MM.1S (cell line): Measurements from ENCODE around the gene FHDC1.

Source experiments
- DNase-seq: peaks from one replicate; pipeline ENCODE4 v3.0.0-alpha.2; 2015
- H2AFZ ChIP-seq: fragments of 300-600 bp; sonication (generic); 2 replicates; pipeline ENCODE4 v1.6.0; 2016; ENCODE audit warnings: antibody characterized with exemption, low read length
- H3F3A ChIP-seq: fragments of 300-600 bp; sonication (generic); 2 replicates; pipeline ENCODE4 v1.6.1; 2016; ENCODE audit warnings: mild to moderate bottlenecking, antibody characterized with exemption, low read length, moderate library complexity, mixed read lengths; ENCODE audit not compliant: insufficient read depth
- H3K27ac ChIP-seq: fragments of 300-600 bp; sonication (generic); 2 replicates; pipeline ENCODE4 v1.5.1; 2016; ENCODE audit warnings: mild to moderate bottlenecking, low read length
- H3K27me3 ChIP-seq: fragments of 300-600 bp; sonication (generic); replicated peaks from 2 replicates; pipeline ENCODE4 v1.6.0; 2016; ENCODE audit warnings: low read length; ENCODE audit not compliant: insufficient read depth
- H3K36me3 ChIP-seq: fragments of 300-600 bp; sonication (generic); replicated peaks from 2 replicates; pipeline ENCODE4 v1.6.1; 2016; ENCODE audit warnings: mild to moderate bottlenecking, low read length, mixed read lengths; ENCODE audit not compliant: insufficient read depth
- H3K4me1 ChIP-seq: fragments of 300-600 bp; sonication (generic); 2 replicates; pipeline ENCODE4 v1.6.1; 2016; ENCODE audit warnings: low read length, mixed read lengths
- H3K4me2 ChIP-seq: fragments of 300-600 bp; sonication (generic); 2 replicates; pipeline ENCODE4 v1.6.0; 2016; ENCODE audit warnings: low read depth, low read length
- H3K4me3 ChIP-seq: fragments of 300-600 bp; sonication (generic); 2 replicates; pipeline ENCODE4 v1.5.1; 2016; ENCODE audit warnings: low read length, mixed read lengths
- H3K79me2 ChIP-seq: fragments of 300-600 bp; sonication (generic); 2 replicates; pipeline ENCODE4 v1.6.1; 2016; ENCODE audit warnings: mixed run types, low read length, mixed read lengths
- H3K9ac ChIP-seq: fragments of 300-600 bp; sonication (generic); 2 replicates; pipeline ENCODE4 v1.6.1; 2016; ENCODE audit warnings: low read length, mixed read lengths
- H3K9me2 ChIP-seq: fragments of 300-600 bp; sonication (generic); replicated peaks from 2 replicates; pipeline ENCODE4 v1.6.1; 2016; ENCODE audit warnings: mild to moderate bottlenecking, low read length, mixed read lengths; ENCODE audit not compliant: insufficient read depth
- H3K9me3 ChIP-seq: fragments of 300-600 bp; sonication (generic); replicated peaks from 2 replicates; pipeline ENCODE4 v1.6.1; 2016; ENCODE audit warnings: mild to moderate bottlenecking, low read length, mixed read lengths; ENCODE audit not compliant: insufficient read depth
- H4K20me1 ChIP-seq: fragments of 300-600 bp; sonication (generic); 2 replicates; pipeline ENCODE4 v1.6.1; 2016; ENCODE audit warnings: mild to moderate bottlenecking, low read length, moderate library complexity, mixed read lengths; ENCODE audit not compliant: insufficient read depth
- CTCF ChIP-seq: fragments of 300-600 bp; sonication (generic); IDR thresholded peaks from 2 replicates; pipeline ENCODE4 v1.5.1; 2016; ENCODE audit warnings: antibody characterized with exemption, low read length, mixed read lengths
- EZH2 ChIP-seq: fragments of 300-600 bp; sonication (generic); optimal IDR thresholded peaks from 2 replicates; pipeline ENCODE3; 2017; ENCODE audit warnings: low read depth, mild to moderate bottlenecking, antibody characterized with exemption, low read length, mixed read lengths
- EZH2phosphoT487 ChIP-seq: fragments of 300-600 bp; sonication (generic); IDR thresholded peaks from 2 replicates; pipeline ENCODE4 v1.6.1; 2018; ENCODE audit warnings: antibody characterized with exemption, low read length

FHDC1 gene

GRCh38 chr4:152950402-152951274 lies 14.5 kb downstream of the FHDC1 start:
- TF ChIP-seq EZH2phosphoT487 = no peak
- TF ChIP-seq CTCF = no peak
- TF ChIP-seq EZH2 = no peak
- Histone ChIP-seq H4K20me1 (no peaks in the 10 kb centered on the region), H3K9me3 (no peaks in the 10 kb centered on the region), H3K27me3 (no peaks in the 10 kb centered on the region), H3F3A (no peaks in the 10 kb centered on the region), H3K4me2 (no peak overlapping the region), H3K36me3 (no peaks in the 10 kb centered on the region), H2AFZ (no peak overlapping the region), H3K9me2 (no peaks in the 10 kb centered on the region), H3K4me1 (no peaks in the 10 kb centered on the region), H3K9ac (no peak overlapping the region), H3K27ac (no peak overlapping the region), H3K4me3 (no peak overlapping the region), H3K79me2 (no peaks in the 10 kb centered on the region)
- no peak for DNase-seq

GRCh38 chr4:152951348-152951747 lies 15.2 kb downstream of the FHDC1 start:
- no peaks in the 10 kb centered on the region for H3F3A ChIP-seq
- no peak for TF ChIP-seq EZH2phosphoT487
- no peak for TF ChIP-seq CTCF
- TF ChIP-seq EZH2 = no peak
- H2AFZ ChIP-seq = no peak overlapping the region
- H3K9me3 ChIP-seq = no peaks in the 10 kb centered on the region
- no peaks in the 10 kb centered on the region for H3K36me3 ChIP-seq
- no peaks in the 10 kb centered on the region for H3K4me1 ChIP-seq
- no peak overlapping the region for H3K9ac ChIP-seq
- H3K4me2 ChIP-seq = no peak overlapping the region
- no peaks in the 10 kb centered on the region for H3K9me2 ChIP-seq
- no peaks in the 10 kb centered on the region for H4K20me1 ChIP-seq
- DNase-seq = no peak
- no peak overlapping the region for H3K27ac ChIP-seq
- no peaks in the 10 kb centered on the region for H3K27me3 ChIP-seq
- no peak overlapping the region for H3K4me3 ChIP-seq
- H3K79me2 ChIP-seq = no peaks in the 10 kb centered on the region

GRCh38 chr4:152953514-152953913 lies 17.4 kb downstream of the FHDC1 start:
- no peak for DNase-seq
- Histone ChIP-seq H3K4me3 (no peak overlapping the region), H3K27ac (no peak overlapping the region), H2AFZ (no peak overlapping the region), H4K20me1 (no peaks in the 10 kb centered on the region), H3K9me2 (no peaks in the 10 kb centered on the region), H3K27me3 (no peaks in the 10 kb centered on the region), H3K36me3 (no peaks in the 10 kb centered on the region), H3K4me1 (no peaks in the 10 kb centered on the region), H3K9ac (no peak overlapping the region), H3F3A (no peaks in the 10 kb centered on the region), H3K4me2 (no peak overlapping the region), H3K79me2 (no peaks in the 10 kb centered on the region), H3K9me3 (no peaks in the 10 kb centered on the region)
- TF ChIP-seq CTCF (no peak), EZH2phosphoT487 (no peak), EZH2 (no peak)
